DOHH2 (cell line): ENCODE results near the gene COX5A.

ENCODE experiments used
- CTCF ChIP-seq: fragments of 200-600 bp; sonication (generic); IDR thresholded peaks from one replicate; pipeline ENCODE4 v1.5.1; 2014; ENCODE audit warnings: antibody characterized with exemption, mild to moderate bottlenecking, low read depth, low read length; ENCODE audit not compliant: poor library complexity, severe bottlenecking
- EZH2phosphoT487 ChIP-seq: fragments of 200-600 bp; sonication (generic); IDR thresholded peaks from 2 replicates; pipeline ENCODE4 v1.6.1; 2017; ENCODE audit warnings: borderline replicate concordance, mild to moderate bottlenecking, antibody characterized with exemption, low read length, moderate library complexity, mixed read lengths

- TF ChIP-seq CTCF (no peak), EZH2phosphoT487 (no peak)
Observed at GRCh38 chr15:74928771-74929198, 9.1 kb downstream of the COX5A start.
